Mucosa of stomach (tissue), 1 donor: ENCODE measurements around the gene RSRC1.

Experiments used
- H3K27me3 ChIP-seq: one replicate; pipeline ENCODE4 v1.7.0; 2013; ENCODE audit warnings: mild to moderate bottlenecking, low read length; ENCODE audit not compliant: control insufficient read depth, insufficient read depth
- H3K36me3 ChIP-seq: one replicate; pipeline ENCODE4 v1.7.0; 2013; ENCODE audit warnings: low read length; ENCODE audit not compliant: control insufficient read depth, insufficient read depth
- H3K4me1 ChIP-seq: one replicate; pipeline ENCODE4 v1.7.0; 2013; ENCODE audit warnings: mild to moderate bottlenecking, low read length; ENCODE audit not compliant: control insufficient read depth, insufficient read depth
- H3K4me3 ChIP-seq: one replicate; pipeline ENCODE4 v1.7.0; 2013; ENCODE audit warnings: low read length
- H3K9ac ChIP-seq: one replicate; pipeline ENCODE4 v1.7.0; 2013; ENCODE audit warnings: mild to moderate bottlenecking, low read length, moderate library complexity
- H3K9me3 ChIP-seq: one replicate; pipeline ENCODE4 v1.7.0; 2013; ENCODE audit warnings: mild to moderate bottlenecking, low read length, moderate library complexity; ENCODE audit not compliant: control insufficient read depth
- donor health status: Pancreatic carcinoma.

The RSRC1 gene

GRCh38 chr3:158103081-158103886, 6.6 kb upstream of the RSRC1 start:
- Histone ChIP-seq H3K36me3 (no peaks in the 10 kb centered on the region), H3K27me3 (peaks cover 97% of the 10 kb centered on the region), H3K4me1 (peaks cover 39% of the 10 kb centered on the region), H3K4me3 (no peak overlapping the region), H3K9me3 (no peaks in the 10 kb centered on the region), H3K9ac (no peak overlapping the region)

GRCh38 chr3:158103887-158104327, 6.0 kb upstream of the RSRC1 start:
- Histone ChIP-seq H3K9ac (no peak overlapping the region), H3K36me3 (no peaks in the 10 kb centered on the region), H3K4me1 (peaks cover 36% of the 10 kb centered on the region), H3K27me3 (peaks cover 97% of the 10 kb centered on the region), H3K4me3 (no peak overlapping the region), H3K9me3 (no peaks in the 10 kb centered on the region)

GRCh38 chr3:158104431-158104921, 5.4 kb upstream of the RSRC1 start:
- Histone ChIP-seq H3K9me3 (no peaks in the 10 kb centered on the region), H3K4me1 (peaks cover 39% of the 10 kb centered on the region), H3K4me3 (no peak overlapping the region), H3K36me3 (no peaks in the 10 kb centered on the region), H3K27me3 (peaks cover 97% of the 10 kb centered on the region), H3K9ac (no peak overlapping the region)

- H3K9ac ChIP-seq = no peak overlapping the region
Measured at GRCh38 chr3:158105119-158105709, 4.7 kb upstream of the RSRC1 start.

GRCh38 chr3:158105710-158106253, 4.1 kb upstream of the RSRC1 start:
- Histone ChIP-seq H3K36me3 (no peaks in the 10 kb centered on the region), H3K9ac (no peak overlapping the region), H3K4me3 (no peak overlapping the region), H3K4me1 (peaks cover 41% of the 10 kb centered on the region), H3K27me3 (peaks cover 86% of the 10 kb centered on the region), H3K9me3 (no peaks in the 10 kb centered on the region)

More at GRCh38 chr3:158105119-158105709, 4.7 kb upstream of the RSRC1 start:
- Histone ChIP-seq H3K27me3 (peaks cover 92% of the 10 kb centered on the region), H3K4me1 (peaks cover 41% of the 10 kb centered on the region), H3K36me3 (no peaks in the 10 kb centered on the region), H3K9me3 (no peaks in the 10 kb centered on the region), H3K4me3 (no peak overlapping the region)

GRCh38 chr3:158106766-158107471, 3.0 kb upstream of the RSRC1 start:
- H3K9me3 ChIP-seq = no peaks in the 10 kb centered on the region
- H3K4me1 ChIP-seq = peaks cover 41% of the 10 kb centered on the region
- H3K4me3 ChIP-seq = no peak overlapping the region
- peaks cover 75% of the 10 kb centered on the region for H3K27me3 ChIP-seq
- no peaks in the 10 kb centered on the region for H3K36me3 ChIP-seq
- no peak overlapping the region for H3K9ac ChIP-seq

- Histone ChIP-seq H3K4me1 (peaks cover 38% of the 10 kb centered on the region), H3K36me3 (no peaks in the 10 kb centered on the region), H3K9ac (no peak overlapping the region), H3K9me3 (no peaks in the 10 kb centered on the region), H3K4me3 (no peak overlapping the region), H3K27me3 (peaks cover 66% of the 10 kb centered on the region)
Measured at GRCh38 chr3:158107605-158108444, 2.1 kb upstream of the RSRC1 start.

- H3K4me1 ChIP-seq = peaks cover 31% of the 10 kb centered on the region
- H3K36me3 ChIP-seq = no peaks in the 10 kb centered on the region
- no peak overlapping the region for H3K4me3 ChIP-seq
- no peaks in the 10 kb centered on the region for H3K9me3 ChIP-seq
- no peak overlapping the region for H3K9ac ChIP-seq
- peaks cover 59% of the 10 kb centered on the region for H3K27me3 ChIP-seq
Measured at GRCh38 chr3:158108445-158108985, 1.4 kb upstream of the RSRC1 start.

- H3K4me1 ChIP-seq = peaks cover 24% of the 10 kb centered on the region
- peak overlapping the region; percentile 98 for H3K4me3 ChIP-seq
- H3K27me3 ChIP-seq = peaks cover 51% of the 10 kb centered on the region
- peak overlapping the region; percentile 91 for H3K9ac ChIP-seq
- H3K9me3 ChIP-seq = no peaks in the 10 kb centered on the region
- H3K36me3 ChIP-seq = no peaks in the 10 kb centered on the region
Measured at GRCh38 chr3:158109295-158109803, 540 bp upstream of the RSRC1 start.

- no peaks in the 10 kb centered on the region for H3K36me3 ChIP-seq
- peak overlapping the region; percentile 91 for H3K9ac ChIP-seq
- no peaks in the 10 kb centered on the region for H3K9me3 ChIP-seq
- peaks cover 18% of the 10 kb centered on the region for H3K4me1 ChIP-seq
- H3K27me3 ChIP-seq = peaks cover 39% of the 10 kb centered on the region
- peak overlapping the region; percentile 98 for H3K4me3 ChIP-seq
Measured at GRCh38 chr3:158110658-158111018, 749 bp downstream of the RSRC1 start.

GRCh38 chr3:158111861-158112260, 2.0 kb downstream of the RSRC1 start:
- Histone ChIP-seq H3K27me3 (peaks cover 27% of the 10 kb centered on the region), H3K4me1 (peaks cover 8% of the 10 kb centered on the region), H3K36me3 (no peaks in the 10 kb centered on the region), H3K9ac (no peak overlapping the region), H3K9me3 (no peaks in the 10 kb centered on the region), H3K4me3 (no peak overlapping the region)
